DND-41 (cell line): ENCODE data around the gene ZIM2.

Experiments
- EZH2 ChIP-seq: IDR thresholded peaks from 3 replicates; pipeline ENCODE4 v1.6.1; 2012; ENCODE audit warnings: borderline replicate concordance, low read depth, mild to moderate bottlenecking, moderate library complexity, low read length, inconsistent platforms; ENCODE audit not compliant: severe bottlenecking
- TF ChIP-seq, protein P1 (sequence below): IDR thresholded peaks from 2 replicates; pipeline ENCODE4 v1.5.1; 2012; ENCODE audit warnings: borderline replicate concordance, low read length, moderate library complexity, mild to moderate bottlenecking; ENCODE audit not compliant: poor library complexity, severe bottlenecking; ENCODE audit errors: extremely low read depth

DNA sequence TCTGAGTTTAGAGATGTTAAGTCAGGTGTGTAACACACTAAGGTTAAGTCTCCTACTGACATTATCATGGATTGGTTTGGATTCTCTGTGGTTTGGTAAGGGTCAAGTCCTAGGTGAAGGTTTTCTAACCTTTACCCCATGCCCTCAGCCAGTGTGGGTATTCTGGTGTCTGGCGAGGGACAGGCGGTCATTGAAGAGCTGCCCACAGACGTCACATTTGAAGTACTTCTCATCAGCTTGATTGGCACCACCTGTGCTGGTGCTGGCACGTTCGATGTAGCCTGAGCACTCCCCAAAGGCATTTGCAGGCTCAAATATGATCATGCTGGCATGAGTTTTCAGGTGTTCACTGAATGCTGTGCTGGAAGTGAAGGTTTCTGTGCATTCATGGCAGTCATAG lies 27.0 kb downstream of the ZIM2 start:
- TF ChIP-seq, protein P1, sequence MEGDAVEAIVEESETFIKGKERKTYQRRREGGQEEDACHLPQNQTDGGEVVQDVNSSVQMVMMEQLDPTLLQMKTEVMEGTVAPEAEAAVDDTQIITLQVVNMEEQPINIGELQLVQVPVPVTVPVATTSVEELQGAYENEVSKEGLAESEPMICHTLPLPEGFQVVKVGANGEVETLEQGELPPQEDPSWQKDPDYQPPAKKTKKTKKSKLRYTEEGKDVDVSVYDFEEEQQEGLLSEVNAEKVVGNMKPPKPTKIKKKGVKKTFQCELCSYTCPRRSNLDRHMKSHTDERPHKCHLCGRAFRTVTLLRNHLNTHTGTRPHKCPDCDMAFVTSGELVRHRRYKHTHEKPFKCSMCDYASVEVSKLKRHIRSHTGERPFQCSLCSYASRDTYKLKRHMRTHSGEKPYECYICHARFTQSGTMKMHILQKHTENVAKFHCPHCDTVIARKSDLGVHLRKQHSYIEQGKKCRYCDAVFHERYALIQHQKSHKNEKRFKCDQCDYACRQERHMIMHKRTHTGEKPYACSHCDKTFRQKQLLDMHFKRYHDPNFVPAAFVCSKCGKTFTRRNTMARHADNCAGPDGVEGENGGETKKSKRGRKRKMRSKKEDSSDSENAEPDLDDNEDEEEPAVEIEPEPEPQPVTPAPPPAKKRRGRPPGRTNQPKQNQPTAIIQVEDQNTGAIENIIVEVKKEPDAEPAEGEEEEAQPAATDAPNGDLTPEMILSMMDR: no peak
- no peak for TF ChIP-seq EZH2
